ENCODE data around the gene RC3H2.
"Not testable (repeated sequence)": the region's sequence is repeated elsewhere in the genome, so short reads cannot be mapped to it uniquely, and the experiment has no call there.

- not testable (repeated sequence) for TF ChIP-seq CTCF (IDR thresholded peaks at IDR 0.05; ENCODE audit: low read depth, low read length, missing input control); YY1 (IDR thresholded peaks at IDR 0.05); RAD21 (IDR thresholded peaks at IDR 0.05); HNF4A (conservative IDR thresholded peaks at IDR 0.05)
- TF ChIP-seq, protein P1, sequence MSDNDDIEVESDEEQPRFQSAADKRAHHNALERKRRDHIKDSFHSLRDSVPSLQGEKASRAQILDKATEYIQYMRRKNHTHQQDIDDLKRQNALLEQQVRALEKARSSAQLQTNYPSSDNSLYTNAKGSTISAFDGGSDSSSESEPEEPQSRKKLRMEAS (IDR thresholded peaks at IDR 0.05), result not testable (repeated sequence)
- TF ChIP-seq, protein P2, sequence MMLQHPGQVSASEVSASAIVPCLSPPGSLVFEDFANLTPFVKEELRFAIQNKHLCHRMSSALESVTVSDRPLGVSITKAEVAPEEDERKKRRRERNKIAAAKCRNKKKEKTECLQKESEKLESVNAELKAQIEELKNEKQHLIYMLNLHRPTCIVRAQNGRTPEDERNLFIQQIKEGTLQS (IDR thresholded peaks at IDR 0.05), result not testable (repeated sequence)
- TF ChIP-seq, protein P3, sequence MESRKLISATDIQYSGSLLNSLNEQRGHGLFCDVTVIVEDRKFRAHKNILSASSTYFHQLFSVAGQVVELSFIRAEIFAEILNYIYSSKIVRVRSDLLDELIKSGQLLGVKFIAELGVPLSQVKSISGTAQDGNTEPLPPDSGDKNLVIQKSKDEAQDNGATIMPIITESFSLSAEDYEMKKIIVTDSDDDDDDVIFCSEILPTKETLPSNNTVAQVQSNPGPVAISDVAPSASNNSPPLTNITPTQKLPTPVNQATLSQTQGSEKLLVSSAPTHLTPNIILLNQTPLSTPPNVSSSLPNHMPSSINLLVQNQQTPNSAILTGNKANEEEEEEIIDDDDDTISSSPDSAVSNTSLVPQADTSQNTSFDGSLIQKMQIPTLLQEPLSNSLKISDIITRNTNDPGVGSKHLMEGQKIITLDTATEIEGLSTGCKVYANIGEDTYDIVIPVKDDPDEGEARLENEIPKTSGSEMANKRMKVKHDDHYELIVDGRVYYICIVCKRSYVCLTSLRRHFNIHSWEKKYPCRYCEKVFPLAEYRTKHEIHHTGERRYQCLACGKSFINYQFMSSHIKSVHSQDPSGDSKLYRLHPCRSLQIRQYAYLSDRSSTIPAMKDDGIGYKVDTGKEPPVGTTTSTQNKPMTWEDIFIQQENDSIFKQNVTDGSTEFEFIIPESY (IDR thresholded peaks at IDR 0.05), result not testable (repeated sequence)
Measured at GRCh38 chr9:122828965-122829284, 76.2 kb downstream of the RC3H2 start.

Data from liver (tissue), 3 donors.